Esophagus squamous epithelium (tissue), 4 donors: ENCODE results near the gene SCN3B.

Source experiments
- POLR2A ChIP-seq, 4 donors: fragments of 450-650 bp; IDR thresholded peaks; one replicate each; pipeline ENCODE4 v1.6.1; 2017; ENCODE audit warnings: antibody characterized with exemption in 4 of 4, mild to moderate bottlenecking in 4 of 4, moderate library complexity in 3 of 4
- TF ChIP-seq, protein P1 (sequence below), 6 experiments: fragments of 450-650 bp in 4 of 6; fragments of 200-600 bp in 2 of 6; sonication (generic) in 2 of 6; IDR thresholded peaks; one replicate each; pipeline ENCODE4 v1.5.1; 2016 to 2019; ENCODE audit warnings: antibody characterized with exemption in 6 of 6, mild to moderate bottlenecking in 4 of 6, moderate library complexity in 4 of 6

DNA sequence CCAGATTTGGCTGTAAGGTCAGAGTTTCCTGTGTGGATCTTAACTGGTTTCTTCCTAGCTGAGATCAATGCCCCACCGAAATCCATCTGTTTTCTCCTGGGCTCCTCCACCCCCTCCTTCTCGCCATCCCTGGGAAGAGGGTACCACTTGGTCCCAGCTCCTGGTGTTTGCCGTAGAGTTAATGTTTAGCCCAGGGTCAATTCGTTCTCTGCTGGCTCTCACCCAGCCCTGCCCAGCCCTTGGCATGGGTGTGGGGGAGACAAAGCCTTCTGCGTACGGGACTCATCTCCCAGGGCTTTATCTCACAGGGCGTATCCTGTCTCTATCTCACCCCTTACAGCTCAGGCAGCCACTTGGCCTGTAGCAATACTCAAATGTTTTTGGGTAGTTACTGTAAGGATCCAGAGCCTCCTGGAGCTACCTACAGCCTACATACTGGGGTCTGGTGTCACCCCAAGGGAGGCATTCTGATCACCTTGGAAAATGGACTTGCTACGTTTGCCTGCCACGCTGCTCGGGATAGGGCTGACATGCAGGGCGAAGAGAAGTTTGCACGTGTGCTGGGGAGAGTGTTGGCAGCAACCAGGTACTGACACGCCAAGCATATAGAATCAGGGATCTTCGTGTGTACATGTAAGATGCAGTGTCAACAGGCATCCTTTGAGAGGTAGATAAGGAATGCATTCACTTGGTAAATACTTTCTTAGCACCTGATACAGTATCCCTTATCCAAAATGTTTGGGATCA lies 66.1 kb downstream of the SCN3B start:
- TF ChIP-seq, protein P1, sequence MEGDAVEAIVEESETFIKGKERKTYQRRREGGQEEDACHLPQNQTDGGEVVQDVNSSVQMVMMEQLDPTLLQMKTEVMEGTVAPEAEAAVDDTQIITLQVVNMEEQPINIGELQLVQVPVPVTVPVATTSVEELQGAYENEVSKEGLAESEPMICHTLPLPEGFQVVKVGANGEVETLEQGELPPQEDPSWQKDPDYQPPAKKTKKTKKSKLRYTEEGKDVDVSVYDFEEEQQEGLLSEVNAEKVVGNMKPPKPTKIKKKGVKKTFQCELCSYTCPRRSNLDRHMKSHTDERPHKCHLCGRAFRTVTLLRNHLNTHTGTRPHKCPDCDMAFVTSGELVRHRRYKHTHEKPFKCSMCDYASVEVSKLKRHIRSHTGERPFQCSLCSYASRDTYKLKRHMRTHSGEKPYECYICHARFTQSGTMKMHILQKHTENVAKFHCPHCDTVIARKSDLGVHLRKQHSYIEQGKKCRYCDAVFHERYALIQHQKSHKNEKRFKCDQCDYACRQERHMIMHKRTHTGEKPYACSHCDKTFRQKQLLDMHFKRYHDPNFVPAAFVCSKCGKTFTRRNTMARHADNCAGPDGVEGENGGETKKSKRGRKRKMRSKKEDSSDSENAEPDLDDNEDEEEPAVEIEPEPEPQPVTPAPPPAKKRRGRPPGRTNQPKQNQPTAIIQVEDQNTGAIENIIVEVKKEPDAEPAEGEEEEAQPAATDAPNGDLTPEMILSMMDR (IDR thresholded peaks at IDR 0.05) = no peak
- no peak for TF ChIP-seq POLR2A (IDR thresholded peaks at IDR 0.05)
